CD4-positive, alpha-beta T cell (primary cell): ENCODE measurements around the gene KRT28. TPM values are rescaled to one million over a fixed set of nuclear protein-coding genes. Genes with fewer than 3 reads are reported as not detected.

Experiments used
- ATAC-seq: fragments of 200-7000 bp; cut with Tn5 transposase; one replicate; pipeline ENCODE4 v1.10.0; 2022; ENCODE audit warnings: mild to moderate bottlenecking; ENCODE audit not compliant: poor library complexity
- CTCF ChIA-PET: fragments of 350-600 bp; sonication (Branson Sonifier 250); formaldehyde crosslinking; loops from one replicate; lab custom pipeline; 2021; ENCODE audit warnings: antibody characterized with exemption, inconsistent platforms; lab: Charles Lee
- POLR2A ChIA-PET: fragments of 350-600 bp; sonication (Branson Sonifier 250); formaldehyde crosslinking; loops from one replicate; lab custom pipeline; 2021; ENCODE audit warnings: antibody characterized with exemption, inconsistent platforms; lab: Charles Lee
- DNase-seq, 14 experiments: peaks; one replicate each; pipeline ENCODE4 v3.0.0-alpha.2; 2013 to 2020; ENCODE audit warnings: mixed read lengths in 2 of 14
- H3K27ac ChIP-seq, 2 donors: one replicate each; pipeline versions ENCODE4 v1.5.1 to v1.7.0; 2013; ENCODE audit warnings: low read length in 2 of 2, low read depth in 1 of 2, mild to moderate bottlenecking in 1 of 2
- H3K27me3 ChIP-seq, 2 experiments: 1 replicate in 1 of 2; 2 replicates in 1 of 2; pipeline versions ENCODE4 v1.6.1 to v1.7.0; 2013; ENCODE audit warnings: low read length in 2 of 2, control low read depth in 1 of 2, mild to moderate bottlenecking in 1 of 2, moderate library complexity in 1 of 2; ENCODE audit not compliant: insufficient read depth in 2 of 2, control insufficient read depth in 1 of 2
- H3K36me3 ChIP-seq: one replicate; pipeline ENCODE4 v1.6.1; 2013; ENCODE audit warnings: low read length, control low read depth; ENCODE audit not compliant: insufficient read depth
- H3K4me1 ChIP-seq: one replicate; pipeline ENCODE4 v1.6.1; 2013; ENCODE audit warnings: low read length, control low read depth; ENCODE audit not compliant: insufficient read depth
- H3K4me3 ChIP-seq: one replicate; pipeline ENCODE4 v1.5.1; 2013; ENCODE audit warnings: mild to moderate bottlenecking, low read length, moderate library complexity
- H3K9me3 ChIP-seq, 2 experiments: 1 replicate in 1 of 2; 2 replicates in 1 of 2; pipeline versions ENCODE4 v1.6.1 to v1.7.0; 2013; ENCODE audit warnings: low read length in 2 of 2, mild to moderate bottlenecking in 2 of 2, control low read depth in 1 of 2, moderate library complexity in 1 of 2; ENCODE audit not compliant: control insufficient read depth in 1 of 2, insufficient read depth in 1 of 2
- H3K27ac Mint-ChIP-seq: one replicate; pipeline ENCODE4 v1.8.0; 2020; ENCODE audit warnings: mixed read lengths
- H3K27me3 Mint-ChIP-seq: one replicate; pipeline ENCODE4 v1.8.0; 2021; ENCODE audit warnings: mixed read lengths
- H3K36me3 Mint-ChIP-seq: one replicate; pipeline ENCODE4 v1.8.0; 2021; ENCODE audit warnings: low read depth, mixed read lengths
- H3K4me1 Mint-ChIP-seq: one replicate; pipeline ENCODE4 v1.8.0; 2021; ENCODE audit warnings: low read depth, mixed read lengths
- H3K4me3 Mint-ChIP-seq: one replicate; pipeline ENCODE4 v1.8.0; 2020; ENCODE audit warnings: mild to moderate bottlenecking, mixed read lengths
- H3K9me3 Mint-ChIP-seq: one replicate; pipeline ENCODE4 v1.8.0; 2020; ENCODE audit warnings: mixed read lengths
- intact Hi-C, 2 experiments: fragments of 100-400 bp; cut with DNase I in 1 of 2; cut with micrococcal nuclease in 1 of 2; formaldehyde crosslinking; loops; one replicate each; pipeline versions ENCODE4 v1.15.1 to v1.9.0; 2023 to 2025; cut with DNase I, micrococcal nuclease
- total RNA-seq, 174 experiments: library from RNA in 2 of 174; stranded (reverse) in 2 of 174; gene quantifications; one replicate each; pipeline ENCODE4 v1.2.3 and lab custom pipeline; 2021 to 2026
- TF ChIP-seq, protein P1 (sequence below): fragments of 200-600 bp; IDR thresholded peaks from one replicate; pipeline ENCODE4 v1.8.0; 2022; ENCODE audit warnings: antibody characterized with exemption, mild to moderate bottlenecking

KRT28 gene
- total RNA-seq, 2 experiments from 2014 or later, result not detected

DNA sequence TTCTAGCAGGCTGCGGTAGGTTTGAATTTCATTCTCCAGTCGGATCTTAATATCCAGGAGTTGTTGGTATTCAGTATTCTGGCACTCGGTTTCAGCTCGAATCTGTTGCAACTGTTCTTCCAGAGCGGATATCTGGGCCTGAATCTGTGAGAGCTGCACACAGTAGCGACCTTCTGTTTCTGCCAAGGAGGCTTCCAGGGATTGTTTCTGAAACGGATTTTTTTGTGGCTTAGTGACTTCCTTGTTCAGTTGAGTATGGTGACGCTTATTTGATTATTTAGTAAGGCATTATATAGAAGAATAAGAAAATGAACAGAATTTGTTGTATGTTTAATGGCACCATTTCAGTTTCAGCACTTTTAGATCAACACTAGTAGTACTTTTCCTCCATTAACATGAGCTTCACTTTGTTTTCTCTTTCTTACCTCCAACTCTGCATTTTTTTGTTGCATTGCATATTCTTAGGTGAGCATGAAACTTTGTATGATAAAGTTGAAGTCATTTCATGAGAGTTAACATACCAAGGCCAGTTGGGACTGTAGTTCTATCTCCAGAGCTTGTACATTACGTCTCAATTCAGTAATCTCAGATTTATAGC, 19.9 kb upstream of the KRT28 start:
- Mint-ChIP-seq H3K4me3 (peak overlapping the region; percentile 84), H3K36me3 (peaks cover 24% of the 10 kb centered on the region), H3K27ac (peak overlapping the region; percentile 89), H3K27me3 (peaks cover 8% of the 10 kb centered on the region), H3K4me1 (peaks cover 33% of the 10 kb centered on the region), H3K9me3 (peaks cover 2% of the 10 kb centered on the region)
- POLR2A ChIA-PET, result interaction anchor here (1.1 to 2.9 kb wide), 8 partner anchors 8 to 1198 kb away, joined by 3 to 70 read pairs (median 7); partner anchors contain the start of genes CNP, DNAJC7, EIF1 and SMARCE1
- intact Hi-C loops, result loop anchor here in 1 of 2 experiments (2.0 to 5.0 kb wide), 3 partner anchors 869 to 1198 kb away; partner anchors contain the start of genes DNAJC7, EIF1 and P3H4
- peak in 2 of 14 experiments; percentile 13 to 15 for DNase-seq
- H3K27me3 ChIP-seq, result no peaks in the 10 kb centered on the region
- TF ChIP-seq, protein P1, sequence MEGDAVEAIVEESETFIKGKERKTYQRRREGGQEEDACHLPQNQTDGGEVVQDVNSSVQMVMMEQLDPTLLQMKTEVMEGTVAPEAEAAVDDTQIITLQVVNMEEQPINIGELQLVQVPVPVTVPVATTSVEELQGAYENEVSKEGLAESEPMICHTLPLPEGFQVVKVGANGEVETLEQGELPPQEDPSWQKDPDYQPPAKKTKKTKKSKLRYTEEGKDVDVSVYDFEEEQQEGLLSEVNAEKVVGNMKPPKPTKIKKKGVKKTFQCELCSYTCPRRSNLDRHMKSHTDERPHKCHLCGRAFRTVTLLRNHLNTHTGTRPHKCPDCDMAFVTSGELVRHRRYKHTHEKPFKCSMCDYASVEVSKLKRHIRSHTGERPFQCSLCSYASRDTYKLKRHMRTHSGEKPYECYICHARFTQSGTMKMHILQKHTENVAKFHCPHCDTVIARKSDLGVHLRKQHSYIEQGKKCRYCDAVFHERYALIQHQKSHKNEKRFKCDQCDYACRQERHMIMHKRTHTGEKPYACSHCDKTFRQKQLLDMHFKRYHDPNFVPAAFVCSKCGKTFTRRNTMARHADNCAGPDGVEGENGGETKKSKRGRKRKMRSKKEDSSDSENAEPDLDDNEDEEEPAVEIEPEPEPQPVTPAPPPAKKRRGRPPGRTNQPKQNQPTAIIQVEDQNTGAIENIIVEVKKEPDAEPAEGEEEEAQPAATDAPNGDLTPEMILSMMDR, result no peak
- peaks cover 2% of the 10 kb centered on the region for H3K36me3 ChIP-seq
- H3K4me3 ChIP-seq, result peak overlapping the region; percentile 59
- no peak for ATAC-seq
- CTCF ChIA-PET, result interaction anchor here (0.6 to 2.2 kb wide), 3 partner anchors 843 to 1033 kb away, joined by 3 to 7 read pairs (median 4); no protein-coding TSS in a partner anchor
- H3K4me1 ChIP-seq, result peaks cover 5% of the 10 kb centered on the region
- no peaks in the 10 kb centered on the region for H3K9me3 ChIP-seq
- peak overlapping the region; percentile 62 to 74 for H3K27ac ChIP-seq

DNA sequence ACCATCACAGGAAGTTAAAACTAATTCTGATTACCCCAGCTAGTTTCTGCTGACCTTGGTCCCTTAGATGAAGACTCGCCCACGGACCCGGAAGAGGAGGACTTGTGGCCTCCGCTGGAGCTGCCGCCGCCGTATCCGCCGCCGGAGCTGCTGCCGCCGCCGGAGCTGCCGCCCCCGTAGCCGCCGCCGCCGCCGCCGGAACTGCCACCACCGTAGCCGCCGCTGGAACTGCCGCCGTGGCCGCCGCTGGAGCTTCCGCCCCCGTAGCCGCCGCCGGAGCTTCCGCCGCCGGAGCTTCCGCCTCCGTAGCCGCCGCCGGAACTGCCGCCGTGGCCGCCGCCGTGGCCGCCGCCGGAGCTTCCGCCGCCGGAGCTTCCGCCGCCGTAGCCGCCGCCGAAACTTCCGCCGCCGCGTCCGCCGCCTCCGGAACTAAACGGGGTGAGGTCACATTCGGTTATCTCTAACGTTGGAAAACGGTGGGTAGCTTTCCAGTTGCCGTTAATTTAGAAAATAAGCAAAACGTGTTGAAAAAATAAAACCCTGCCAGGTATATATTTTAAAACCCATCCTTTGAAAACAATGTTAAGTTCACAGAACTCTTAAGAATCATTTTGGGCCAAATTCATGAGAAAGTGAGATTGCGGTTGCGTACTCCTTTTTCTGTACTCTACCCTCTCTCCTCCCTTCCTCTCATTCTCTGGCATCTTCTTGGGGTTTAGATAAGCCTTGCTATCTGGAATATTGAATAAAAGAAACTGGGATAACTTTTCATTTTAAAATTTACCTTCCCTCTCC, 19.2 kb upstream of the KRT28 start:
- ChIA-PET POLR2A (interaction anchor here (0.6 to 2.9 kb wide), 16 partner anchors 9 to 1198 kb away, joined by 3 to 70 read pairs (median 4); partner anchors contain the start of genes CNP, DNAJC7, EIF1 and KRTAP16-1), CTCF (interaction anchor here (0.6 to 2.2 kb wide), 4 partner anchors 15 to 1033 kb away, joined by 3 to 7 read pairs (median 4); no protein-coding TSS in a partner anchor)
- Histone ChIP-seq H3K4me1 (peaks cover 5% of the 10 kb centered on the region), H3K27me3 (peaks cover 0 to 1% of the 10 kb centered on the region in 2 experiments), H3K9me3 (no peaks in the 10 kb centered on the region), H3K36me3 (peaks cover 2% of the 10 kb centered on the region), H3K27ac (peak overlapping the region; percentile 62 to 74), H3K4me3 (peak overlapping the region; percentile 75)
- H3K27me3 Mint-ChIP-seq, result peaks cover 15% of the 10 kb centered on the region
- DNase-seq (peak; percentile 68 to 96 (median 80)), ATAC-seq (peak; percentile 83)
- H3K27ac Mint-ChIP-seq, result peak overlapping the region; percentile 89
- TF ChIP-seq, protein P1, result no peak
- peak overlapping the region; percentile 96 for H3K4me3 Mint-ChIP-seq
- peaks cover 24% of the 10 kb centered on the region for H3K36me3 Mint-ChIP-seq
- intact Hi-C loops, result loop anchor here in 1 of 2 experiments (2.0 to 5.0 kb wide), 3 partner anchors 870 to 1198 kb away; partner anchors contain the start of genes DNAJC7, EIF1 and P3H4
- peaks cover 33% of the 10 kb centered on the region for H3K4me1 Mint-ChIP-seq
- peaks cover 2% of the 10 kb centered on the region for H3K9me3 Mint-ChIP-seq

DNA sequence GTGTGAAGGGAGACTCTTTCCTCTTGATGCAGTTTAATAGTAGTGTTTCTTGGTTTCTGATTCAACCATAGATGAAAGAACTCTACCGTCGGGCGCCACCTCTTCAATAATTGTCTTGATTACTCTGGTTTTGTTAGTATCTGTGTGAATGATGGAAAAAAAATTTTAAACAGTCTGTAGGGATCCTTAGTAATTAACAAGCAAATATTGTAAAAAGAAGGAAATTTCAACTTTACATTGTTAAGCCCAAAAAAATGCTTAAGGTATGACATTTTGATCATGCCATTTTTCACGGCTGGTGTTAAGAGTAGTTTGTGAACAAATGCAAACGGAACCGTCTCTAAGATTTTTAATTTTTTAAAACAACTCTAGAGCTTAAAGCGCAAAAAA, 18.6 kb upstream of the KRT28 start:
- CTCF ChIA-PET, result interaction anchor here (1.2 to 2.2 kb wide), 3 partner anchors 14 to 871 kb away, joined by 3 to 7 read pairs (median 4); no protein-coding TSS in a partner anchor
- H3K9me3 ChIP-seq, result no peaks in the 10 kb centered on the region
- H3K4me3 ChIP-seq, result peak overlapping the region; percentile 75
- Mint-ChIP-seq H3K9me3 (peaks cover 2% of the 10 kb centered on the region), H3K27me3 (peaks cover 20% of the 10 kb centered on the region), H3K4me1 (peaks cover 33% of the 10 kb centered on the region), H3K36me3 (peaks cover 24% of the 10 kb centered on the region), H3K4me3 (peak overlapping the region; percentile 96), H3K27ac (peak overlapping the region; percentile 89)
- POLR2A ChIA-PET, result interaction anchor here (0.9 to 2.9 kb wide), 14 partner anchors 9 to 1148 kb away, joined by 3 to 70 read pairs (median 5); partner anchors contain the start of genes CNP, EIF1, KRTAP16-1 and SMARCE1
- DNase-seq (peak in 3 of 14 experiments; percentile 9 to 30 (median 22)), ATAC-seq (peak; percentile 5)
- peaks cover 0 to 4% of the 10 kb centered on the region in 2 experiments for H3K27me3 ChIP-seq
- peaks cover 5% of the 10 kb centered on the region for H3K4me1 ChIP-seq
- peak overlapping the region; percentile 62 to 63 for H3K27ac ChIP-seq
- intact Hi-C loops, result loop anchor here in 1 of 2 experiments (2.0 to 5.0 kb wide), 3 partner anchors 870 to 1199 kb away; partner anchors contain the start of genes DNAJC7, EIF1 and P3H4
- TF ChIP-seq, protein P1, result no peak
- H3K36me3 ChIP-seq, result peaks cover 2% of the 10 kb centered on the region
